IMR-90 (cell line): Measurements from ENCODE around the gene LGALS3. TPM values are rescaled to one million over a fixed set of nuclear protein-coding genes. Genes with fewer than 3 reads are reported as not detected.

Experiments used
- ATAC-seq: fragments of 200-7000 bp; cut with Tn5 transposase; 2 replicates; pipeline ENCODE4 v1.9.1; 2020; ENCODE audit warnings: low read depth, mild to moderate bottlenecking, moderate library complexity
- BruUV-seq: library from RNA; stranded (reverse); fragments of 400-500 nt; replicated peaks from 2 replicates; lab custom pipeline; 2021; lab: Mats Ljungman, UMichigan
- CTCF ChIA-PET: fragments of 300-600 bp; formaldehyde crosslinking; extraction: SDS; loops from one replicate; lab custom pipeline; 2021; ENCODE audit warnings: antibody characterized with exemption; lab: Yijun Ruan, JAX
- POLR2A ChIA-PET: fragments of 300-600 bp; sonication (Branson Sonifier 250); formaldehyde crosslinking; loops from one replicate; lab custom pipeline; 2022; ENCODE audit warnings: antibody characterized with exemption; ENCODE audit not compliant: unreplicated experiment; lab: Charles Lee
- DNase-seq: peaks from one replicate; pipeline ENCODE4 v3.0.0; 2013
- H2AFZ ChIP-seq: replicated peaks from 2 replicates; pipeline ENCODE3; 2013; ENCODE audit warnings: low read length, mild to moderate bottlenecking; ENCODE audit not compliant: poor library complexity
- H2AK5ac ChIP-seq: 2 replicates; pipeline ENCODE4 v1.6.1; 2013; ENCODE audit warnings: low read depth, low read length, inconsistent platforms
- H2AK9ac ChIP-seq: replicated peaks from 2 replicates; pipeline ENCODE3; 2013; ENCODE audit warnings: mild to moderate bottlenecking, low read depth, low read length, moderate library complexity; ENCODE audit not compliant: poor library complexity
- H2BK120ac ChIP-seq: 2 replicates; pipeline ENCODE4 v1.6.1; 2013; ENCODE audit warnings: low read depth, low read length, inconsistent platforms
- H2BK15ac ChIP-seq: 3 replicates; pipeline ENCODE4 v1.6.1; 2013; ENCODE audit warnings: low read depth, low read length, inconsistent platforms
- H2BK20ac ChIP-seq: 2 replicates; pipeline ENCODE4 v1.6.1; 2013; ENCODE audit warnings: low read depth, mild to moderate bottlenecking, inconsistent platforms, low read length, moderate library complexity
- H2BK5ac ChIP-seq: 2 replicates; pipeline ENCODE4 v1.6.1; 2013; ENCODE audit warnings: mild to moderate bottlenecking, low read depth, low read length, inconsistent platforms; ENCODE audit not compliant: poor library complexity, severe bottlenecking
- H3K14ac ChIP-seq: replicated peaks from 2 replicates; pipeline ENCODE4 v1.6.1; 2013; ENCODE audit warnings: low read depth, low read length, inconsistent platforms
- H3K18ac ChIP-seq: 2 replicates; pipeline ENCODE4 v1.6.1; 2013; ENCODE audit warnings: low read depth, low read length, control low read depth
- H3K23ac ChIP-seq: 2 replicates; pipeline ENCODE4 v1.6.1; 2013; ENCODE audit warnings: low read depth, low read length, inconsistent platforms
- H3K27ac ChIP-seq: 2 replicates; pipeline ENCODE4 v1.5.1; 2013; ENCODE audit warnings: mild to moderate bottlenecking, control low read depth, low read length; ENCODE audit not compliant: insufficient read depth
- H3K27me3 ChIP-seq: 2 replicates; pipeline ENCODE4 v1.6.1; 2013; ENCODE audit warnings: low read length; ENCODE audit not compliant: control insufficient read depth, insufficient read depth
- H3K36me3 ChIP-seq: 2 replicates; pipeline ENCODE4 v1.6.1; 2013; ENCODE audit warnings: low read length, mixed read lengths; ENCODE audit not compliant: control insufficient read depth, insufficient read depth
- H3K4ac ChIP-seq: 2 replicates; pipeline ENCODE4 v1.6.1; 2013; ENCODE audit warnings: low read depth, low read length, inconsistent platforms
- H3K4me1 ChIP-seq: 2 replicates; pipeline ENCODE4 v1.6.1; 2013; ENCODE audit warnings: low read length, mixed read lengths; ENCODE audit not compliant: control insufficient read depth, insufficient read depth
- H3K4me2 ChIP-seq: 2 replicates; pipeline ENCODE4 v1.6.1; 2013; ENCODE audit warnings: low read depth, mild to moderate bottlenecking, control low read depth, low read length, moderate library complexity
- H3K4me3 ChIP-seq: 2 replicates; pipeline ENCODE4 v1.5.1; 2013; ENCODE audit warnings: low read depth, mild to moderate bottlenecking, control low read depth, low read length, moderate library complexity; ENCODE audit not compliant: insufficient read depth
- H3K56ac ChIP-seq: 2 replicates; pipeline ENCODE4 v1.6.1; 2013; ENCODE audit warnings: low read length, inconsistent platforms; ENCODE audit not compliant: insufficient read depth; ENCODE audit errors: extremely low read depth
- H3K79me1 ChIP-seq, 2 experiments: 2 replicates each; pipeline ENCODE4 v1.6.1; 2013; ENCODE audit warnings: low read length in 2 of 2, inconsistent platforms in 1 of 2, low read depth in 1 of 2
- H3K9ac ChIP-seq: 2 replicates; pipeline ENCODE4 v1.6.1; 2013; ENCODE audit warnings: low read depth, low read length, control low read depth
- H3K9me1 ChIP-seq: 2 replicates; pipeline ENCODE4 v1.6.1; 2013; ENCODE audit warnings: low read length, inconsistent platforms; ENCODE audit not compliant: insufficient read depth
- H3K9me3 ChIP-seq: 2 replicates; pipeline ENCODE4 v1.6.1; 2013; ENCODE audit warnings: low read length; ENCODE audit not compliant: control insufficient read depth, insufficient read depth
- H4K20me1 ChIP-seq: 2 replicates; pipeline ENCODE4 v1.6.1; 2013; ENCODE audit warnings: low read length, inconsistent platforms; ENCODE audit not compliant: insufficient read depth
- H4K5ac ChIP-seq: 2 replicates; pipeline ENCODE4 v1.6.1; 2013; ENCODE audit warnings: mild to moderate bottlenecking, low read depth, low read length, control low read depth
- H4K8ac ChIP-seq, 2 experiments: 2 replicates each; pipeline ENCODE4 v1.6.1; 2013; ENCODE audit warnings: low read depth in 2 of 2, low read length in 2 of 2, control low read depth in 1 of 2, inconsistent platforms in 1 of 2
- H4K91ac ChIP-seq: 2 replicates; pipeline ENCODE4 v1.6.1; 2013; ENCODE audit warnings: low read depth, low read length, inconsistent platforms; ENCODE audit not compliant: insufficient read depth
- BHLHE40 ChIP-seq: fragments of 150-350 bp; IDR thresholded peaks from 2 replicates; pipeline ENCODE4 v1.6.1; 2016; ENCODE audit warnings: mild to moderate bottlenecking, low read depth, low read length
- CEBPB ChIP-seq: IDR thresholded peaks from 2 replicates; pipeline ENCODE4 v1.6.1; 2012; ENCODE audit warnings: low read depth, low read length, improper control_type of control experiment
- CHD1 ChIP-seq: IDR thresholded peaks from 2 replicates; pipeline ENCODE4 v1.6.1; 2012; ENCODE audit warnings: low read depth, low read length, improper control_type of control experiment
- CTCF ChIP-seq: conservative IDR thresholded peaks from 2 replicates; pipeline ENCODE4 v1.5.1; 2012; ENCODE audit warnings: mild to moderate bottlenecking, low read depth, low read length, improper control_type of control experiment
- ELK1 ChIP-seq: fragments of 150-350 bp; IDR thresholded peaks from 2 replicates; pipeline ENCODE4 v1.6.1; 2016; ENCODE audit warnings: low read depth, mild to moderate bottlenecking, low read length, moderate library complexity, borderline replicate concordance
- MAFK ChIP-seq: IDR thresholded peaks from 2 replicates; pipeline ENCODE4 v1.6.1; 2012; ENCODE audit warnings: low read depth, low read length, improper control_type of control experiment
- MAZ ChIP-seq: IDR thresholded peaks from 2 replicates; pipeline ENCODE4 v1.6.1; 2012; ENCODE audit warnings: low read depth, mild to moderate bottlenecking, low read length, improper control_type of control experiment, moderate library complexity, borderline replicate concordance
- NFE2L2 ChIP-seq: fragments of 150-350 bp; IDR thresholded peaks from 2 replicates; pipeline ENCODE4 v1.6.1; 2016; ENCODE audit warnings: low read depth, mild to moderate bottlenecking, low read length
- POLR2A ChIP-seq: IDR thresholded peaks from 2 replicates; pipeline ENCODE4 v1.6.1; 2012; ENCODE audit warnings: mild to moderate bottlenecking, low read depth, low read length
- RAD21 ChIP-seq: IDR thresholded peaks from 2 replicates; pipeline ENCODE4 v1.6.1; 2012; ENCODE audit warnings: low read length, improper control_type of control experiment
- RCOR1 ChIP-seq: IDR thresholded peaks from 2 replicates; pipeline ENCODE4 v1.6.1; 2012; ENCODE audit warnings: mild to moderate bottlenecking, low read length, improper control_type of control experiment; ENCODE audit not compliant: insufficient replicate concordance
- RFX5 ChIP-seq: IDR thresholded peaks from 2 replicates; pipeline ENCODE4 v1.8.0; 2012; ENCODE audit warnings: low read depth, mild to moderate bottlenecking, low read length, moderate library complexity
- SMC3 ChIP-seq: fragments of 150-350 bp; IDR thresholded peaks from 2 replicates; pipeline ENCODE4 v1.6.1; 2016; ENCODE audit warnings: low read depth, mild to moderate bottlenecking, antibody characterized with exemption, low read length, moderate library complexity
- USF2 ChIP-seq: fragments of 150-350 bp; IDR thresholded peaks from 2 replicates; pipeline ENCODE4 v1.6.1; 2017; ENCODE audit warnings: mild to moderate bottlenecking, antibody characterized with exemption, low read length, low read depth
- WGBS, 2 experiments: methylation state at CpG; one replicate each; pipeline versions ENCODE4 v1.1.5 to v1.1.7; 2013; ENCODE audit warnings: missing lambda C conversion rate in 2 of 2; ENCODE audit not compliant: insufficient read length in 1 of 2; ENCODE audit errors: extremely low coverage in 2 of 2; 5-methylcytosine and 5-hydroxymethylcytosine counted together
- dilution Hi-C: fragments of 300-500 bp; cut with HindIII; formaldehyde crosslinking; loops from one replicate; pipeline ENCODE4 v1.14.3; 2018; ENCODE audit warnings: low sequenced_read_pairs; ENCODE audit not compliant: unreplicated experiment
- in situ Hi-C: fragments of 300-500 bp; cut with MboI; formaldehyde crosslinking; loops from 3 replicates; pipeline ENCODE4 v1.14.3; 2019; ENCODE audit warnings: low sequenced_read_pairs, inconsistent platforms, mixed read lengths
- intact Hi-C: fragments of 100-400 bp; cut with micrococcal nuclease; formaldehyde crosslinking; loops from 2 replicates; pipeline ENCODE4 v1.10.0; 2022
- polyA plus RNA-seq, 3 experiments: library from polyadenylated mRNA; depleted of rRNA; stranded (reverse); fragments of >200 nt; gene quantifications; 2 replicates each; pipeline ENCODE4 v1.2.3, GENCODE V29; 2012; ENCODE audit warnings: low replicate concordance in 1 of 3
- total RNA-seq: library from RNA; depleted of rRNA; stranded (reverse); fragments of >200 nt; gene quantifications from 2 replicates; pipeline ENCODE4 v1.2.3, GENCODE V29; 2012

The LGALS3 gene
- total and polyA plus RNA-seq, 2 of the 4 experiments (the other 2 are of a cell fraction) = 84.4 to 171 TPM

GRCh38 chr14:55121628-55122439 is 7.2 kb upstream of the LGALS3 start:
- H3K79me1 ChIP-seq = no peaks in the 10 kb centered on the region
- H3K9ac ChIP-seq = no peak overlapping the region
- H3K4me2 ChIP-seq = no peak overlapping the region
- no peaks in the 10 kb centered on the region for H3K36me3 ChIP-seq
- H2AK5ac ChIP-seq = no peak overlapping the region
- H3K4me3 ChIP-seq = no peak overlapping the region
- H3K4ac ChIP-seq = peak overlapping the region; percentile 43; the same call in 1 of the 2 replicates
- no peak overlapping the region for H3K27ac ChIP-seq
- 40% methylated on average over 1 of the region's 9 CpGs; no CpG with 5 or more reads in 1 of the 2 experiments for WGBS, 2 experiments
- dilution Hi-C loops (no loop called here), in situ Hi-C loops (no loop called here), intact Hi-C loops (loop anchor here (2.0 kb wide), 1 partner anchor 19 kb away; no protein-coding TSS in a partner anchor)
- no peak overlapping the region for H4K5ac ChIP-seq
- H2BK120ac ChIP-seq = 0 out of 2 replicates have a peak overlapping the region, but pooled peaks have one; percentile 61
- H3K56ac ChIP-seq = no peak overlapping the region
- BruUV-seq = no TSS peak
- no peak overlapping the region for H2BK15ac ChIP-seq
- DNase-seq (no peak), ATAC-seq (no peak)
- 0 out of 4 replicates have a peak overlapping the region, but pooled peaks of 1 of the 2 experiments have one; percentile 37 for H4K8ac ChIP-seq
- H3K23ac ChIP-seq = no peak overlapping the region
- no peak overlapping the region for H3K14ac ChIP-seq
- peaks cover 18% of the 10 kb centered on the region for H3K4me1 ChIP-seq
- no peaks in the 10 kb centered on the region for H3K27me3 ChIP-seq
- ChIA-PET POLR2A (no interaction called here), CTCF (interaction anchor here (0.6 kb wide), 1 partner anchor 1765 kb away, joined by 3 read pairs; no protein-coding TSS in a partner anchor)
- no peak overlapping the region for H2AK9ac ChIP-seq
- H3K18ac ChIP-seq = no peak overlapping the region
- no peaks in the 10 kb centered on the region for H4K20me1 ChIP-seq
- H4K91ac ChIP-seq = no peak overlapping the region
- H3K9me1 ChIP-seq = peaks cover 9% of the 10 kb centered on the region
- no peak overlapping the region for H2BK5ac ChIP-seq
- H3K9me3 ChIP-seq = no peaks in the 10 kb centered on the region
- H2BK20ac ChIP-seq = no peak overlapping the region
- H2AFZ ChIP-seq = no peak overlapping the region
- TF ChIP-seq BHLHE40 (no peak), ELK1 (no peak), SMC3 (no peak), USF2 (no peak), RCOR1 (no peak), POLR2A (no peak), CHD1 (no peak), CEBPB (no peak), MAZ (no peak), RFX5 (no peak), MAFK (no peak), CTCF (no peak), RAD21 (no peak), NFE2L2 (no peak)
